GM18519 (cell line): ENCODE data around the gene DPP3.
"Not testable (repeated sequence)": the region's sequence is repeated elsewhere in the genome, so short reads cannot be mapped to it uniquely, and the experiment has no call there.

Source experiments
- ATAC-seq: cut with Tn5 transposase; IDR thresholded peaks from one replicate; pipeline ENCODE4 v1.9.1; 2021; ENCODE audit warnings: mild to moderate bottlenecking, moderate library complexity; ENCODE audit not compliant: unreplicated experiment, low FRiP score

Gene DPP3

DNA sequence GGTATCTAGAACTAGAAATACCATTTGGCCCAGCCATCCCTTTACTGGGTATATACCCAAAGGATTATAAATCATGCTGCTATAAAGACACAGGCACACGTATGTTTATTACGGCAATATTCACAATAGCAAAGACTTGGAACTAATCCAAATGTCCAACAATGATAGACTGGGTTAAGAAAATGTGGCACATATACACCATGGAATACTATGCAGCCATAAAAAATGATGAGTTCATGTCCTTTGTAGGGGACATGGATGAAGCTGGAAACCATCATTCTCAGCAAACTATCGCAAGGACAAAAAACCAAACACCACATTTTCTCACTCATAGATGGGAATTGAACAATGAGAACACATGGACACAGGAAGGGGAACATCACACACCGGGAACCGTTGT, 16.1 kb upstream of the DPP3 start:
- ATAC-seq: not testable (repeated sequence)

DNA sequence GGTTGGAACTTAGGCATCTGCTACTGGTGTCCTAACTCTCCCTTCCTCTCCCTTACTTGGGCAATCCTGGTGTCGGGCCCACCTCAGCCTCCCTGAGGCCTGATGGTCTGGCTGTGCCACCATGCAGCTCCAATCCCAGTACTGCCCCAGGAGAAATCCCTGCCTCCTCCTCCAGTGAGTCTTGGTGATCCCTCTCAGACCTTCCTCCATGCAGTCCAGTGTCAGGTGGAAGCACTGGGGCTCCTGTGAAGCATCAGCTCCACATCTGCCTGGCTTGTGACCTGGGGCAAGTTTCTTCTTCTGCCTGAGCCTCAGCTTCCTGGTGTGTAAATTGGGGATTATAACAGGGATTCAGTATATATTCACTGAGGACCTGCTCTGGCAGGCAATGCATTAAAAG, 15.3 kb upstream of the DPP3 start:
- ATAC-seq: no peak

DNA sequence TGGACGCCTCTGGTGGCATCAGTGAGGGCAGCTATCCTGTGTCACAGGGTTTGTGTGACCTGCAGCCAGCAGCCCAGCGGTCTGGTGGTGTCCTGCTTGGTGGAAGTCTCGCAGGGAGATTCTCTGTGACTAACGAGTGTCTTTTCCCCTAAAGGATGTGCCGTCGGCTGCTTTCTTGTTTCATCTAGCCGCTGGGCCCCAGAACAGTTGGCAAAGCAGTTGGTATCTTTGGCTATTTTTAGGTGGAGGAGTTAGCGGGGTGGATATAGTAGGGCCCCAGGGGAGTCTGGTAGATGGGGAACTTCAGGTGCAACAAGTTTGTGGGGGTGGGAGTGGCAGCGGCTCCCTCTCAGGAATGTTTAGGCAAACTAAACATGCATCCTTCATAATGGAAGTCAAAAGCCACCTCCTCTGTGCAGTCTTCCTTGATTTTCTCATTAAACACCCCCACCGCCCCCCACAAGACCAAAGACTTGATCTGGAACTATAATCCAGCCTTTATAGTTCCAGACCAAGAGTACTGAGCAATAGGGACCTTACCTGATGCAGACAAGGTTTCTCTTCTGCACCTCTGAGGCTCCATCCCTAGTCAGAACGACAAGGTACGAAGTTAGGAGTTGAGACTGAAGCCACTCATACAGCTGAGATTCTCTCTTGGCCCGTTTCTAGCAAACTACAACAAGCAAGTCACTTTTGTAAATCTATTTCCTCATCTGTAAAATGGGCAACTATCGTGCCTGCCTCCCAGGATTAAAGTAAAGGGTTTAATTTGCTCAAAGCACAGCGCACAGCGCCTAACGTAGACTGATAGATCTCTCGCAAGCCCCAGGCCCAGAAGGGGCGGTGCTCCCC, 14.6 kb upstream of the DPP3 start:
- no peak for ATAC-seq

DNA sequence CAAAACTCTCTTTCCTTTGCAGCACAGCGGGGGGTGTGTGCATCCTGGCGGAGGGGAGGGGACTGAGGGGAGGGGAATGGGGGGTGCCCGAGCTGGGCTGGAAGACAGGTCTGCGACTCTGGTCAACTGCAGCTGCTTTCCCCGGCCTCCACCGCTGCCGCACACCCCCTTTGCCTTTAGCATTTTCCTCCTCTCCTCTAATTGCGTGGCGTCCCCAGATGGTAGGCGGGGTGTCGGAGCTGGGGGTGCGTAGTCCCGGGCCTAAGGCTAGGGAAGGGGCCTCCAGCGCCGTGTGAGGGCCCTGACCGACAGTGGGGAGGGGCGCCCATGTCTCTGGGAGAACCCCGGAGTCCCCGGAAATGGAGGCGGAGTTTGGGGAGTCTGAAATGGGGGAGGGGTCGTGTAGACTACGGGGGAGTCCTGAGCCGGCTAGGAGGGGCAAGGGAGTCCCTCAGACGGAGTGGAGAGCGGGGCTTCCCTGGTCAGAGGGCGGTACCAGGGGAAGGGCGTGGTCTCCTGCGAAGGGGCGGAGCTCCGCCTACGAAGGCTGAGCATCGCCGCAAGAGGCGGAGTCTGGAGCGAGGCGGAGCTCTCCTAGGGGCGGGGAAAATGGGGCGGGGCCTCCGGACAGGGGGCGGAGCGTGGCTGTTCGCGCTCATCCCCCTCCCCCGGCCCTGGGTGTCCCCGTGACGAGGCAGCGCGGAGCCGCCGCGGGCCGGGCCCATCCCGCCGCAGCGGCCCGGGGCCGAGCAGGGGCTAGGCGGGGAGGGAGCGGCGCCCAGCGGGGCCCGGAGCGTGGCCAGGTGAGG, 13.8 kb upstream of the DPP3 start, which contains the start of gene PELI3:
PELI3 (plus strand) TSS at position 681 of the 809 bp plus-strand sequence. CDS start 1,224 bp downstream, outside the sequence.
- ATAC-seq: peak; percentile 50

DNA sequence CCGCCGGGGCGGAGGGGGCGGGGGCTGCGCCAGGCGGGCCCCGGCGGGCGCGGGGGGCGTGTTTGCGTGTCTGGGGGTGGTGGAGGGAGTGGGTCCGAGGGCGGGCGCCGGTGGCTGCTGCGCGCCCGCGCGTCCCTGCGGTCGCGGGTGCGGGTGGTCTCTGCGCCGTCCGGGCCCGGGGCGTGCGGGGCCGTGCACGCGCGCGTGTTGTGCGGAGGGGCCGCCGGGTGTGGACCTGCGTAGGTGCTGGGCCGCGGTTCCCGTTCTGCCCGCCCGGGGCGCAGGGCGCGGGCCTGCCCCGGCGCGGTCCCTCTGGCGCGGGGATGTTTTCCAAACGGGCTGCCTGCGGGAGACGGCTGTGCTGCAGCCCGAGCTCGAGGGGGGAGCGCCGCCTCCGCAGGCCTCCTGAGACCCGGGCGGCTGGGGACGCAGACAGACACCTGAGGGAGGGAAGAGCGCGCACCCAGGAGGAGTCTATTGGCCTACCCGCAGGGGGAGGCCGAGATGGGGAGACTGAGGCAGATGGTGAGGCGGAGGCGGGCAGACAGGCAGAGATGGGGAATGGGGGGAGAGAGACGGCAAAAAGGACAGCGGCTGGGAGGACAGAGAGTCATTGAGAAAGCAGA, 13.1 kb upstream of the DPP3 start:
- ATAC-seq: peak; percentile 23

DNA sequence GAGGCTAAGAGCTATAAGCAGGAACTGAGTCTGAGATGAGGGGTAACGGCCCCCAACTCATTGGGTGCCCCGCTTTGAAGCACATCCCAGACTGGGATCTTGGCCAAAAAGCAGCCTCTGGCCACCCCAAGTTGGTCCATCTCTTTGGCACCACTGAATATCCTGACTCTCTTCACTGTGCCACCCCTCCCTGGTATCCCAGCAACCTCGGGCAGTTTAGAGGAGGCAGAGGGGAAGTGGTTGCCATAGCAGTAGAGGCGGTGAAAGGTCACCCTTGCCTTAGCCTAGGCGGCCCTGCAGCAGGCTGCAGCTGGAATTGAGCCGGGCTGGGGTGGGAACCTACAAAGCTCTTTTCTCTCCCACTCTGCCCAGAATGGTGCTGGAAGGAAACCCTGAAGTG, 12.5 kb upstream of the DPP3 start:
- no peak for ATAC-seq

DNA sequence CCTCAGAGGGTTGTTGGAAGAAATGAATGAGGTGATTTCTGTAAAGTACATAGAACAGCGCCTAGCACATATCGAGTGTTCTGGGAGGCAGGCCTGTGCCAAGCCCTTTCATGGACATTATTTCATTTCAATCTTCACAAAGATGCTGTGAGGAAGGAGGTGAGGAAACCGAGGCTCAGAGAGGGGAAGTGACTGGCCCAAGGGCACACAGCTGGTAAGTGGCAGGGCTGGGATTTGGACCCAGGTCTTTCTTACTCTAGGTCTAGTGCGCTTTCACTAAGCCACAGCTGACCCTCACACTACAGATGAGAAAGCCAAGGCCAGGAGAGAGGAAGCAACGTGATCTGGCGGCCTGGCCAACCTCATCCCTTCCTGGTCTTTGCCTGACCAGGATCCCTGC, 11.5 kb upstream of the DPP3 start:
- ATAC-seq: no peak

DNA sequence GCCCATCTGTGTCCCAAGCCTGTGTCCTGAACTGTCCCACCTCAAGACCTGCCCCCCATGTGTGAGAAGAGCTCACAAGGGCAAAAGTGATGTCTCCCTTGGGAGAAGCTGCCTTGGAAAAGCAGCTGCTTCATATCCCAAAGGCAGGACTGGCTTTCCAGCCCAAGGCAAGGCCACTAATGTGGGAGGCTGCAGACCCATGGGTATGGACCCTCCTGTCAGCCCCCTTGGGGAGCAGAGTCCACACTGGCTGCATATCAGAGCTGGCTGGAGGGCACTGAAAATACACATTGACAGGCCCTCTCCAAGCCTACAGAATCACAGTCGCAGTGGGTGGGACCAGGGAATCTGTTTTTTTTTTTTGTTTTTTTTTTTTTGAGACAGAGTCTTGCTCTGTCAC, 10.8 kb upstream of the DPP3 start:
- no peak for ATAC-seq

DNA sequence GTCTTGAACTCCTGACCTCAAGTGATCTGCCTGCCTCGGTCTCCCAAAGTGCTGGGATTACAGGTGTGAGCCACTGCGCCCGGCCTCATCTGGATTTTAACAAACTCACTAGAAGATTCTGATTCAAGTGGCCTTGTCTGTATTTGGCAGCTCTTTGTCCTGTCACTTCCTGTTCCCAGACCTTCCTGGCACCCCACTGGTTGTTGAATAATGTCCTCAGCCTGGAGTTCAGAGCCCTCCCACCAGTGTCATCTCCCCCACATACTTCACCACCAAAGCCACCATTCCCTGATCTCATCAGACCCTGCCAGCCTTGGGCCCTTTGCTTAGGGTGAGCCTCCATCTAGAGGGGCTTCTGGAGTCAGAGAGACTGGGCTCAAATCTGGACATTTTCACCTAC, 10.2 kb upstream of the DPP3 start:
- no peak for ATAC-seq

DNA sequence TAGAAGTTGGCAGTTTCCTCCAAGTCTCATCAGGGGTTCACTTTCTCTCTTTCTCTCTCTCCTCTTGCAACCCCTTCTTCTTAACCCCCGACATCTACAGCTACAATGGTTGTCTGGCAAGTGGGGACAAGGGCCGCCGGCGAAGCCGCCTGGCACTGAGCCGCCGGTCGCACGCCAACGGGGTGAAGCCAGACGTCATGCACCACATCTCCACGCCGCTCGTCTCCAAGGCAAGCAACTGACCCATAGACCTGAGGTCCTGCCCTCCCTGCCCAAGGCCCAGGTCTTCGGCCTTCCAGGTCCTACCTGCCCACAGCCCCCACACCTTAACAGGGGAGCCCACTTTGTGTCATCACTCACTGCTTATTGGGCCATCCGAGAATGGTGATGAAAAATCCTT, 9.1 kb upstream of the DPP3 start:
- ATAC-seq: no peak

DNA sequence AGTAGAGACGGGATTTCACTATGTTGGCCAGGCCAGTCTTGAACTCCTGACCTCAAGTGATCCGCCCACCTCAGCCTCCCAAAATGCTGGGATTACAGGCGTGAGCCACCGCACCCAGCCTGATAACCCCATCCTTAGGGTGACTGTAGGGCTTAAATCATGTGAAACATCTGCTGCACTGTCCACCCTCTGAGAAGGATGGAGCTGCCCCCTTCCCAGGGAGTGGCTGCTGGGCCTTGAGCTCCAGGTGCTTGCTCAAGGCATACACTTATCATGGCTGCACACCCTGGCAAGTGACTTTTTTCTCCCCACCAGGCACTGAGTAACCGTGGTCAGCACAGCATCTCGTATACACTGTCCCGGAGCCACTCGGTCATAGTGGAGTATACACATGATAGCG, 8.2 kb upstream of the DPP3 start:
- ATAC-seq: no peak

DNA sequence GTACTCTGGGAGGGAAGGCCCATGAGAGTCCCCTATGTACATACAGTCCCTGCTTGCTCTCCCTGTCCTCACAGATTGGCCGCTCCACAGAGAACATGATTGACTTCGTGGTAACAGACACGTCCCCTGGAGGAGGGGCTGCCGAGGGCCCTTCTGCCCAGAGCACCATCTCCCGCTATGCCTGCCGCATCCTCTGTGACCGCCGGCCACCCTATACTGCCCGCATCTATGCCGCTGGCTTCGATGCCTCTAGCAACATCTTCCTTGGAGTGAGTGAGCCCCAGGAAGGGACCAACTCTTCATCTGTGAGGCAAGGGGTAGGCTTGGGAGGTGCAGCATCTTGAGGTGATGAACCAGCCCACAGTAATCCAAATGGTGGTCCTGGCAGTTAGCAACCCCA, 7.1 kb upstream of the DPP3 start:
- ATAC-seq: no peak

DNA sequence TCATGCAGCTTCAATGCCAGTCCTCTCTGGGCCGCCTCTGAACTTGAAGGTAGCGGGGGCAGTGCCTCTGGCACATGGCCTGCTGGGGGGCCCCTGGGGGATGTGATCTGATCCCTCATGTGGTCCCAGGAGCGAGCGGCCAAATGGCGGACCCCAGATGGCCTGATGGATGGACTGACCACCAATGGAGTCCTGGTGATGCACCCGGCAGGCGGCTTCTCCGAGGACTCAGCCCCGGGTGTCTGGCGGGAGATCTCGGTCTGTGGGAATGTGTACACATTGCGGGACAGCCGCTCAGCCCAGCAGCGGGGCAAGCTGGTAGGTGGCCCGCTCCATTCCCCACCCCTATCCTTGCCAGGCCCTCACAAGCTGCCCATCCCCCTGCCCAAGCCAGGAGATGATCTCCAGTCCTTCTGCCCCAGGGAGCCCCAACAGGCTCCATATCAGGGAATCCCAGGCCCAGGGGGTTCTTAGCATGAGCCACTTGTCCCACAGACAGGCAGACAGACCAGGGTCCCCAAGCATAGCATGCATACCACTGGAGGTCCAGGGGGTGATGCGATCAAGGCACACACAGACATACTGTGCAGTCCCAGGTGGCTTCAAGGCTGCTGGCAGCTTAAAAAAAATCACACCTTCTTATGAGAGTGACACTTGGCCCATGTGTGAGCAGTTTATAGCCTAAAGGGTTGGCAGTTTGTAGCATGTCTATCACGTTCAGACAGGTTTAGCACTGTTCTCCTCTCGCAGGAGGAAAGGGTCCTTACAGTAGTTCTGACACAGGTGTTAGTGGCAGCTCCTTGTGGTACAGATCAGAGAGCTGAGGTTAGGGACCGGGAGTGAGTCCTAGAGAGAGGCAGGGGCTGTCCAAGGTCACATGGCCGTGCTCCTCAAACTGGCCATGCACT, 6.4 kb upstream of the DPP3 start:
- ATAC-seq: no peak

DNA sequence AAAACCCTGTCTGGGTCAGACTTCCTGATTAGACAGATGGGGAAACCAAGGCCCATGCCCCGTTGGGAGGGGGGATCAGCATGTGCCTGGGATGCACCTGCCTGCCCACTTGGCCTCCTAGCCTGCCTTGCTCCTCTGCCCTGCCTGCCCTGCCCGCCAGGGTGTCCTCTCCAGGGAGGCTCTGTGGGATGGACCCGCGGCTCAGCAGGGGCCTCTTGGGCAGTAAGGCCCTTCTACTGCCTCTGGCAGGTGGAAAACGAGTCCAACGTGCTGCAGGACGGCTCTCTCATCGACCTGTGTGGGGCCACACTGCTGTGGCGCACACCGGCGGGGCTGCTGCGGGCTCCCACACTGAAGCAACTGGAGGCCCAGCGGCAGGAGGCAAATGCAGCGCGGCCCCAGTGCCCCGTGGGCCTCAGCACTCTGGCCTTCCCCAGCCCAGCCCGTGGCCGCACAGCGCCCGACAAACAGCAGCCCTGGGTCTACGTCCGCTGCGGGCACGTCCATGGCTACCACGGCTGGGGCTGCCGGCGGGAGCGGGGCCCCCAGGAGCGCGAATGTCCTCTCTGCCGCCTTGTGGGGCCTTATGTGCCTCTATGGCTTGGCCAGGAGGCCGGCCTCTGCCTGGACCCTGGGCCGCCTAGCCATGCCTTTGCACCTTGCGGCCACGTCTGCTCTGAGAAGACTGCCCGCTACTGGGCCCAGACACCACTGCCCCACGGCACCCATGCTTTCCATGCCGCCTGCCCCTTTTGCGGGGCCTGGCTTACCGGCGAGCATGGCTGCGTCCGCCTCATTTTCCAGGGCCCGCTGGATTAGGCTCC, 4.7 kb upstream of the DPP3 start:
- ATAC-seq: no peak

DNA sequence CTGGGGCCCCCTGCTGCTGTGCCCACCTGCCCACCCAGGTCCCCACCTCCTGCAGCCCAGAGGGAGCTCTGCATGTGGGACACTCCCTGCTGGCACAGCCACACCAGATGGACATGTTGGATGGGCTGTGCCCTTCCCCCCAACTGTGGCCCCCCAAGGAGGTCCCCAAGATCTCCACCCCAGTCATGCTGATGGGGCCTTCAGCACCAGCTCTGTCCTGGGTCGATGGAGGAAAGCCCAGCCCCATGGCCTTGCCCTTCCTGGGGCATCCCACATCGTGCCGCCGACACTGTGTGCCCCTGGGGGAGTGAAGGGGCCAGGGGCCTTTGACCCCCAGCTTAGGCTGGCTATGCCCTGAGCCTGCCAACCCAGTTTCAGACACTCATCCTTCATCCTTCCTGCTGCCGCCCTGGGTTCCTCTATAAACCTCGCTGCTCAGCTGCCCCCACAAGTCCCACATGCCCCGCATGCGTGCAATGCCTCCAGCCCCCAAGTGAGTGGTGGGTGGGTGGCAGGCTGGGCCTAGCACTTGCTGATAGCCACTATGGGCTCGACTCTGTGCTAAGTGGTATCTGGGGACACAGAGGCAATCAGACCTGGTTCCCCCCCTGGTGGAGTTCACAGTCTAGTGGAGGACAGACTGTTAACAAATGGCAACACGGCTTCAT, 3.9 kb upstream of the DPP3 start:
- no peak for ATAC-seq

DNA sequence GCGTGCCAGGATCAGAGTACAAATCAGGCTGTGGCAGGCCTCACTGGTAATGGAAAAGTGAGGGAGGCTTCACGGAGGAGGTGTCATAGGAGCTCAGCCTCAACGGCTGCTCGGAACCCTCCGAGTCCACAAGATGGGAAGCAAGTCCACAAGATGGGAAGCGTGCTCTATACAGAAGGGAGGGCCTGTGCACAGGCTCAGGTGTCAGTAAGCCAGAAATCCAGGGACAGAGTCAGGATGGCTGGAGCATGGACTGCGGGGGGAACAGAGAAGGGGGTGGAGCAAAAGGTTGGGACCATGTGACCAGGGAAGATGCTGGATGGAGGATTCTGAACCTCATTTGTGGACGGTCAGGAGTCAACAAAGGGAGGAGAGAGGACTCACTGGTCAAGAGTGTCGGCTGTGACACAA, 3.4 kb upstream of the DPP3 start:
- no peak for ATAC-seq

DNA sequence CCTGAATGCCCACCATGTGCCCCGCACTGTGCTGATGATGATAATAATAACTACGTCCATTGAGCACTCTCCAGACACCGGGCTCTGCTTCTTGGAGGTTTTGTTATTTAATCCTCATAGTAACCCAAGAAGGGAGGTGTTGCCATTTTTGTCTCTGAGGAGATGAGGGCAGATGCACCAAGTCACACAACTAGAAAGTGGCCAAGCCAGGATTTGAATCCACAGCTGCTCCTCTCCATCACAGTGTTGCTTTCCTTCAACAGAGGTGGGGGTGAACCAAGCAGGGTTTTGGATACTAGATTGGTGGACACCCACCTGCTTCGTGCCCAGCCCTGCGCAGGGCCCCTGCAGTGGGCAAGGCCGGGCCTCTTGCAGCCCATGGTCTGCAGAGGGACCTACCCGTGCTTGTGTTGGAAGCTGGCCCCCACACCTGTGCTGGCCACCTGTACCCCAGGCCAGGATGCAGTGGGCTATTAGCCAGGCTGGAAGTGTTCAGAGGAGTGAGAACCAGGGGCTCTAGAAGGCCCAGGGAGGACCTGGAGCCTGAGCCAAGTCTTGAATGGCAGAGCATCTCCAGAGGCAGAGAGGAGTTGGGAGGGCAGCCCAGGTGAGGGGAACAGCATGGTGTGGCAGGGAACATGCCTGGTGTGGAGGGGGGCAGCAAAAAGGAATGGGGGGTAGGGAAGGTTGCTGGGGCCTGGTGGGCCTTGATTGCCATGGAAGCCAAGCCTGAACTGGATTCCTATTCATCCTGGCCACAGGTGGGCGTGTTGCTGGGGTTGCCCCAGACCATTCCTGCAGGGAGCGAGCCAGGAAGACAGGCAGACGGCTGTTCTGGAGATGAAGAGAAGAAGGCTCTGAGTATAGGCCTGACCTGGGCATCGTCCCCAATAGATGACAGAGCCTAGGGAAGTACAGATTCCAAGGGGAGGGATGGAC, 2.7 kb upstream of the DPP3 start:
- ATAC-seq: no peak
